Natural killer cell (primary cell): ENCODE data around the gene SLC34A3. TPM values are rescaled to one million over a fixed set of nuclear protein-coding genes. Genes with fewer than 3 reads are reported as not detected.

ENCODE experiments used
- ATAC-seq, 3 donors: fragments of 150-1000 bp in 2 of 3; fragments of 200-7000 bp in 1 of 3; cut with Tn5 transposase; 1 replicate in 1 of 3; 2 replicates in 2 of 3; pipeline ENCODE4 v1.10.0; 2021; ENCODE audit warnings: mild to moderate bottlenecking in 2 of 3, moderate library complexity in 2 of 3
- DNase-seq, 2 donors: peaks; one replicate each; pipeline versions ENCODE4 v3.0.0 to v3.0.0-alpha.2; 2013 to 2021; ENCODE audit warnings: mixed read lengths in 1 of 2
- H3K27ac ChIP-seq: one replicate; pipeline ENCODE4 v1.5.1; 2013; ENCODE audit warnings: mild to moderate bottlenecking, low read length
- H3K27me3 ChIP-seq: one replicate; pipeline ENCODE4 v1.6.1; 2013; ENCODE audit warnings: low read length; ENCODE audit not compliant: control insufficient read depth, insufficient read depth
- H3K36me3 ChIP-seq: one replicate; pipeline ENCODE4 v1.6.1; 2013; ENCODE audit warnings: low read length; ENCODE audit not compliant: control insufficient read depth, insufficient read depth
- H3K4me1 ChIP-seq: one replicate; pipeline ENCODE4 v1.6.1; 2013; ENCODE audit warnings: low read length; ENCODE audit not compliant: control insufficient read depth, insufficient read depth
- H3K4me3 ChIP-seq: one replicate; pipeline ENCODE4 v1.5.1; 2013; ENCODE audit warnings: low read length
- H3K9me3 ChIP-seq: one replicate; pipeline ENCODE4 v1.6.1; 2013; ENCODE audit warnings: low read length; ENCODE audit not compliant: control insufficient read depth, insufficient read depth
- H3K27ac Mint-ChIP-seq, 2 donors: one replicate each; pipeline ENCODE4 v1.8.0; 2022; ENCODE audit warnings: mild to moderate bottlenecking in 2 of 2, mixed read lengths in 2 of 2, moderate library complexity in 1 of 2
- H3K27me3 Mint-ChIP-seq, 2 donors: one replicate each; pipeline ENCODE4 v1.8.0; 2022; ENCODE audit warnings: low read depth in 2 of 2, mixed read lengths in 2 of 2
- H3K36me3 Mint-ChIP-seq: one replicate; pipeline ENCODE4 v1.8.0; 2022; ENCODE audit warnings: mixed read lengths
- H3K4me1 Mint-ChIP-seq, 2 donors: one replicate each; pipeline ENCODE4 v1.8.0; 2022; ENCODE audit warnings: mixed read lengths in 2 of 2
- H3K4me3 Mint-ChIP-seq: one replicate; pipeline ENCODE4 v1.8.0; 2022; ENCODE audit warnings: mild to moderate bottlenecking, moderate library complexity, mixed read lengths
- H3K9me3 Mint-ChIP-seq, 2 donors: one replicate each; pipeline ENCODE4 v1.8.0; 2022; ENCODE audit warnings: mixed read lengths in 2 of 2
- WGBS: methylation state at CpG from one replicate; pipeline ENCODE4 v1.1.7; 2013; ENCODE audit warnings: missing lambda C conversion rate; ENCODE audit not compliant: insufficient coverage; 5-methylcytosine and 5-hydroxymethylcytosine counted together
- intact Hi-C: fragments of 100-400 bp; cut with micrococcal nuclease; formaldehyde crosslinking; loops from one replicate; pipeline ENCODE4 v1.14.2; 2022
- total RNA-seq, 4 donors: library from RNA; stranded (reverse); fragments of 120-200 nt in 1 of 4; gene quantifications; one replicate each; pipeline versions ENCODE4 v1.2.3 to v1.2.4, GENCODE V29; 2013 to 2022
- TF ChIP-seq, protein P1 (sequence below): fragments of 200-600 bp; IDR thresholded peaks from one replicate; pipeline ENCODE4 v1.8.0; 2022; ENCODE audit warnings: antibody characterized with exemption

The SLC34A3 gene
- total RNA-seq, 3 donors from 2014 or later (not counting 1 experiment from before 2014, with no cell fraction given): not detected

DNA sequence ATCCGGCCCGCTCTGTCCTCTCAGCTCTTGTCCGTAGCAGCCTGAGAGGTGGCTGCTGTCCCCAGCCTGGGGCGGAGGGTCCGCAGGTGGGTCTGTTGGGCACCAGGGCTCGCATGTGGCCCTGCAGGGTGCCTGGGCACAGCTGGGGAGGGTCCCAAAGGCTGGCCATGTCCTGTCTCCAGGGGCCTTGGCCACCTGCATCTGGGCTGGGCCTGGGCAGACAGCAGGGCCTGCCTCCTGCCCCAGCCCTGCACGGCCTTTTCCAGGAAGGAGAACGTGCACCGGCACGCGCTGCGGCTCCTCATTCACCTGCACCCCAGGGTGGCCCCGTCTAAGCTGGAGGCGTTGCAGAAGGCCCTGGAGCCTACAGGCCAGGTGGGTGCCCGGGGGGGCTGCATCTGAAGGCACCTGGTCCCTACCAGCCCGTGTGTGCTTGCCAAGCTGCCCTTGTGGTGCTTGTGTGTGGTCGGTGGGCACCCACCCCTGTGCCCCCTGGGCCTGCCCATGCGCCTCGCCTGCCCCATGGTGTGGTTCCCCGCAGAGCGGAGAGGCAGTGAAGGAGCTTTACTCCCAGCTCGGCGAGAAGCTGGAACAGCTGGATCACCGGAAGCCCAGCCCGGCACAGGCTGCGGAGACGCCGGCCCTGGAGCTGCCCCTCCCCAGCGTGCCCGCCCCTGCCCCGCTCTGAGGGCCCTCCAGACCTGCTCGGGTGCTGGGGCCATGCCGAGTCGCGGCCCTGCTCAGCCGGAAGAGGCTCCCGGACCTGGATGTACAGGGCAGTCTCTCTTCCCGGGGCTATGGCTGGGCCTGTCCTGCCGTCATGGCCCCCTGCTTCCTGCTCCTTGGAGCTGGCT is 41.8 kb downstream of the SLC34A3 start:
- H3K9me3 ChIP-seq: no peaks in the 10 kb centered on the region
- no peak overlapping the region for H3K4me3 Mint-ChIP-seq
- no peaks in the 10 kb centered on the region for H3K27me3 ChIP-seq
- peaks cover 11 to 40% of the 10 kb centered on the region in 2 donors for H3K4me1 Mint-ChIP-seq
- no peaks in the 10 kb centered on the region for H3K27me3 Mint-ChIP-seq
- no peak for ATAC-seq
- H3K9me3 Mint-ChIP-seq: no peaks in the 10 kb centered on the region
- DNase-seq: no peak
- H3K4me1 ChIP-seq: peaks cover 46% of the 10 kb centered on the region
- 93% methylated on average over 39 of the region's 39 CpGs for WGBS
- no peak overlapping the region for H3K27ac ChIP-seq
- H3K4me3 ChIP-seq: no peak overlapping the region
- no peak overlapping the region for H3K27ac Mint-ChIP-seq
- intact Hi-C loops: no loop called here
- H3K36me3 Mint-ChIP-seq: no peaks in the 10 kb centered on the region
- TF ChIP-seq, protein P1, sequence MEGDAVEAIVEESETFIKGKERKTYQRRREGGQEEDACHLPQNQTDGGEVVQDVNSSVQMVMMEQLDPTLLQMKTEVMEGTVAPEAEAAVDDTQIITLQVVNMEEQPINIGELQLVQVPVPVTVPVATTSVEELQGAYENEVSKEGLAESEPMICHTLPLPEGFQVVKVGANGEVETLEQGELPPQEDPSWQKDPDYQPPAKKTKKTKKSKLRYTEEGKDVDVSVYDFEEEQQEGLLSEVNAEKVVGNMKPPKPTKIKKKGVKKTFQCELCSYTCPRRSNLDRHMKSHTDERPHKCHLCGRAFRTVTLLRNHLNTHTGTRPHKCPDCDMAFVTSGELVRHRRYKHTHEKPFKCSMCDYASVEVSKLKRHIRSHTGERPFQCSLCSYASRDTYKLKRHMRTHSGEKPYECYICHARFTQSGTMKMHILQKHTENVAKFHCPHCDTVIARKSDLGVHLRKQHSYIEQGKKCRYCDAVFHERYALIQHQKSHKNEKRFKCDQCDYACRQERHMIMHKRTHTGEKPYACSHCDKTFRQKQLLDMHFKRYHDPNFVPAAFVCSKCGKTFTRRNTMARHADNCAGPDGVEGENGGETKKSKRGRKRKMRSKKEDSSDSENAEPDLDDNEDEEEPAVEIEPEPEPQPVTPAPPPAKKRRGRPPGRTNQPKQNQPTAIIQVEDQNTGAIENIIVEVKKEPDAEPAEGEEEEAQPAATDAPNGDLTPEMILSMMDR: no peak
- H3K36me3 ChIP-seq: peaks cover 19% of the 10 kb centered on the region

DNA sequence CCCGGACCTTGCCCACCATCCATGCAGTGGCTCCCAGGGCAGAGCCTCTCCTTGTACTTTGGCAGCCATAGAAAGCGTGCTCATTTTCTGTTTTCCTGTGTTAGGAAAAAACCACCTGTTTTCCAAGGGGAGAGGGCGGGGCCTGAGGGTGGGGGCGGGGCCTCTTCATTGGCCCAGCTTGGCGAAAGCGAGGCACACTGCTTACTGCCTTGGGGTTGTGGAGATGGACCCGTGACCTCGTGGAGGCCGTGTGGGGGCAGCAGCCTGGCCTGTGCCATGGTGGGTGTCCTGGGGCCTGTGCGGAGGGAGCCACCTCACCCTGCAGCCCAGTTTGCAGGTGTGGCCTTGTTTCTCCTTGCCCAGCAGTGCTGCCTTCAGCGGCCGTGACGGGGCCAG is 42.4 kb downstream of the SLC34A3 start:
- WGBS: 94% methylated on average over 13 of the region's 13 CpGs
- Histone ChIP-seq H3K27ac (no peak overlapping the region), H3K4me1 (peaks cover 50% of the 10 kb centered on the region), H3K9me3 (no peaks in the 10 kb centered on the region), H3K36me3 (peaks cover 15% of the 10 kb centered on the region), H3K27me3 (no peaks in the 10 kb centered on the region), H3K4me3 (no peak overlapping the region)
- no peak for DNase-seq
- ATAC-seq: no peak
- H3K36me3 Mint-ChIP-seq: no peaks in the 10 kb centered on the region
- intact Hi-C loops: no loop called here
- no peak overlapping the region for H3K27ac Mint-ChIP-seq
- H3K27me3 Mint-ChIP-seq: no peaks in the 10 kb centered on the region
- H3K4me3 Mint-ChIP-seq: no peak overlapping the region
- TF ChIP-seq, protein P1: no peak
- peaks cover 11 to 47% of the 10 kb centered on the region in 2 donors for H3K4me1 Mint-ChIP-seq
- no peaks in the 10 kb centered on the region for H3K9me3 Mint-ChIP-seq

DNA sequence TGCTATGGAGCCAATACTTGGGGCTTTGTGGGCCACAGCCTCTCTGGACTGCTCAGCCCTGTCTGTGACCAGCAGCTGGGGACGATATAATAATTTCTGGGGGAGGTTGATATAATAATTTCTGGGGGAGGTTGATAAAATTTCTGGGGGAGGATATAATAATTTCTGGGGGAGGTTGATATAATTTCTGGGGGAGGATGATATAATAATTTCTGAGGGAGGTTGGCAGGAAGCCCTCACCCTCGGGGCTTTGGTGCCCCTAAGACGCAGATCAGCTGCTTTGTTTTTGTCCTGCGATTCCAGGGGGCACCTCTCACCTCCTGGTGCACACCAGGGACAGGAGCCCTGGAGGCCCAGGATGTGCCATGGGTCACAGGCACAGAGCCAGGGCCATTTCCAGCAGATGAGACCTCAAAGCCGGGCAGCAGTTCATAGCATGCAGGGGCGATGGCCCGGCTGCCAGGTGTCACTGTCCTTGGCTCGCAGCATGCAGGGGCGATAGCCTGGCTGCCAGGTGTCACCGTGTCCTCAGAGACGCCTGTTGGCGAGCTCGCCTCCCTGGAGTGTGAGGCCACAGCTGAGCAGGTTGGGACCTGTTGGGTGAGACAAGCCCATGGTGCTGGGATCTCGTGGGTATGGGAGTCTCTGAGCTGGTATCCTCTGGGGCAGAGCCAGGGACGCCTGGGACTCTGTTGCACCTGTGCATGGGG is 43.1 kb downstream of the SLC34A3 start:
- Histone ChIP-seq H3K9me3 (no peaks in the 10 kb centered on the region), H3K4me1 (peaks cover 50% of the 10 kb centered on the region), H3K27ac (no peak overlapping the region), H3K36me3 (peaks cover 15% of the 10 kb centered on the region), H3K4me3 (no peak overlapping the region), H3K27me3 (no peaks in the 10 kb centered on the region)
- TF ChIP-seq, protein P1: no peak
- intact Hi-C loops: no loop called here
- ATAC-seq: no peak
- Mint-ChIP-seq H3K27me3 (no peaks in the 10 kb centered on the region), H3K36me3 (no peaks in the 10 kb centered on the region), H3K4me3 (no peak overlapping the region), H3K9me3 (no peaks in the 10 kb centered on the region), H3K4me1 (peaks cover 11 to 42% of the 10 kb centered on the region in 2 donors), H3K27ac (no peak overlapping the region)
- 83% methylated on average over 15 of the region's 15 CpGs for WGBS
- no peak for DNase-seq
